ENCODE measurements around the gene SYCN. TPM values are rescaled to one million over a fixed set of nuclear protein-coding genes. Genes with fewer than 3 reads are reported as not detected.

The SYCN gene
- not detected for total RNA-seq

DNA sequence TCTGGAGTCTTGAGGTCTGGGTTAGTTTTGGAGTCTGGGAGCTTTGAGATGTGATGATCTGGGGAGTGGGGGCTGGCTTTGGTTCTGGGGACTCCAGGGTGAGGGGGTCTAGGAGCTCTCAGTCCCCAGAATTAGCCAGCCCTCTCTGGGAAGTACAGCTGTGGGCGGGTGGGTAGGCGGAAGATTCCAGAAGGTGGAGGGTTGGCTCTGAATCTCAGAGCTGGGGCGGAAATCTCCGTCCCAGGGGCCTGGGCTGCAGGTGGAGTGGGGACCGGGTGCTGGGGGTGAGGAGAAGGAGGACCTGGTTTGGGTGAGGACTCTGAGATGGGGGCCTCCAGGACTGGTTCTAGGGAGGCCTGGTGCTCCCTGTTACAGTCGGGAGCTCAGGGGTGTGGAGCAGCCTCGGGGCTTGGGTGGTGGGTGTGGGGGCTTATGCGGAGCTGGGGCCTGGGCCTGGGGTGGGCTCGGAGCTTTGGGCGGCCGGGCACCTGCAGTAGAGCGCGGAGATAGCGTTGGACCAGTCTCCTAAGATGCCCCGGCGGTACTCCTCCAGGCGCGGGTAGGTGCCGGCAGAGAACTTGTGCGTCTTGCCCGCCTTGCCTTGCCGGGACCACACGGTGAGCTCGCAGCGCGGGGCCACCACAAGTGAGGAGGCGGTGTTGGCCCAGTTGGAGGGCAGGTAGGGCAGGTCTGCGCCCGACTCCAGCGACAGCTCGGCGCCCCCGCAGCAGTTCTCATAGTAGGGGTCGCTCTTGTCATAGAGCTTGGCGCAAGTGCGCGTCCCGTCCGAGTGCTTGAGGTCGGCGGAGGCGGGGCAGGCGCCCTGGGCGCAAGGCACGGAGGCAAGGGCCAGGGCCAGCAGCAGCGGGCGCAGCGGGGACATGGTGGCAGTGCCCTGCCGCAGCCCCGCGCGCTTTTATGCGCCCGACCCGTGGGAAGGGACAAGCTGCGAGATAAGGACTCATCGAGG, at the start of gene SYCN:
TSS of gene SYCN (minus strand) at position 892 of the 970 bp plus-strand sequence. CDS start at position 883, 9 bp downstream.
- TF ChIP-seq EP300 (IDR thresholded peaks at IDR 0.05) (no peak), POLR2A (IDR thresholded peaks at IDR 0.05) (no peak), POLR2AphosphoS5 (IDR thresholded peaks at IDR 0.05) (no peak)
- TF ChIP-seq, protein P1, sequence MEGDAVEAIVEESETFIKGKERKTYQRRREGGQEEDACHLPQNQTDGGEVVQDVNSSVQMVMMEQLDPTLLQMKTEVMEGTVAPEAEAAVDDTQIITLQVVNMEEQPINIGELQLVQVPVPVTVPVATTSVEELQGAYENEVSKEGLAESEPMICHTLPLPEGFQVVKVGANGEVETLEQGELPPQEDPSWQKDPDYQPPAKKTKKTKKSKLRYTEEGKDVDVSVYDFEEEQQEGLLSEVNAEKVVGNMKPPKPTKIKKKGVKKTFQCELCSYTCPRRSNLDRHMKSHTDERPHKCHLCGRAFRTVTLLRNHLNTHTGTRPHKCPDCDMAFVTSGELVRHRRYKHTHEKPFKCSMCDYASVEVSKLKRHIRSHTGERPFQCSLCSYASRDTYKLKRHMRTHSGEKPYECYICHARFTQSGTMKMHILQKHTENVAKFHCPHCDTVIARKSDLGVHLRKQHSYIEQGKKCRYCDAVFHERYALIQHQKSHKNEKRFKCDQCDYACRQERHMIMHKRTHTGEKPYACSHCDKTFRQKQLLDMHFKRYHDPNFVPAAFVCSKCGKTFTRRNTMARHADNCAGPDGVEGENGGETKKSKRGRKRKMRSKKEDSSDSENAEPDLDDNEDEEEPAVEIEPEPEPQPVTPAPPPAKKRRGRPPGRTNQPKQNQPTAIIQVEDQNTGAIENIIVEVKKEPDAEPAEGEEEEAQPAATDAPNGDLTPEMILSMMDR (IDR thresholded peaks at IDR 0.05): no peak
- Histone ChIP-seq H3K9me3 (no peaks in the 10 kb centered on the region), H3K4me1 (peaks cover 0 to 3% (median 0%) of the 10 kb centered on the region in 3 donors), H3K36me3 (no peaks in the 10 kb centered on the region), H3K4me3 (no peak within 1 kb of the TSS), H3K27me3 (peaks cover 97% of the 10 kb centered on the region), H3K27ac (no peak within 1 kb of the TSS)
- 52 to 80% methylated on average over 1 to 9 of the region's 57 CpGs for WGBS, 2 donors (ENCODE audit: low coverage in 1 of 2)
- no peak for ATAC-seq

- WGBS, 2 donors (ENCODE audit: low coverage in 1 of 2): 67 to 81% methylated on average over 5 to 6 of the region's 8 CpGs
- TF ChIP-seq EP300 (IDR thresholded peaks at IDR 0.05): no peak
- no peak for TF ChIP-seq POLR2AphosphoS5 (IDR thresholded peaks at IDR 0.05)
- TF ChIP-seq POLR2A (IDR thresholded peaks at IDR 0.05): no peak
- TF ChIP-seq, protein P1 (IDR thresholded peaks at IDR 0.05): no peak
- Histone ChIP-seq H3K4me1 (no peaks in the 10 kb centered on the region), H3K4me3 (no peak overlapping the region), H3K27ac (no peak overlapping the region), H3K36me3 (no peaks in the 10 kb centered on the region), H3K9me3 (peaks cover 0 to 16% (median 0%) of the 10 kb centered on the region in 3 donors), H3K27me3 (peaks cover 72% of the 10 kb centered on the region)
- ATAC-seq: no peak
These were observed 49.5 kb upstream of the SYCN start for GRCh38 chr19:39253374-39254149.

DNA sequence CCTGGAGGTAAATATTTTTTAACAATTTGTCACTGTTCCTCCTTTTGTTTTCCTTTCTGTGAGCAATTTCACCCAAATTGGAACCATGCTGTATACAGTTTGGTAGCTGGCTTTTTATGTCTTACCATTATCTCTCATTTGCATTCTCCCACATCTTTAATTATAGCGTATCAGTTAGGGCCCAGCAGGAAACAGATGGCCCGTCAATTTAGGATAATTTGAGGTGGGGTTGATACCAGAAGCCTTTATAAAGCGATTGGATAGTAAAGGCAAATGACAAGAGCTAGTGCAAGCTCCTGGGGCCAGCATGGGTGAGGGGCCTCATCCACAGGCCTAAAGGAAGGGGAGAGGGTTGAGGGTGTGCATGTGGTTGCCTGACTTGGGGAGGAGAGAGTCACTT, 48.4 kb upstream of the SYCN start:
- Histone ChIP-seq H3K4me1 (peaks cover 0 to 9% (median 4%) of the 10 kb centered on the region in 3 donors), H3K4me3 (no peak overlapping the region), H3K36me3 (no peaks in the 10 kb centered on the region), H3K27ac (no peak overlapping the region), H3K9me3 (peaks cover 0 to 13% (median 0%) of the 10 kb centered on the region in 3 donors), H3K27me3 (peaks cover 72% of the 10 kb centered on the region)
- TF ChIP-seq EP300 (IDR thresholded peaks at IDR 0.05) (no peak), POLR2A (IDR thresholded peaks at IDR 0.05) (no peak), POLR2AphosphoS5 (IDR thresholded peaks at IDR 0.05) (no peak)
- TF ChIP-seq, protein P1 (IDR thresholded peaks at IDR 0.05): no peak
- WGBS, 2 donors (ENCODE audit: low coverage in 1 of 2): 55 to 61% methylated on average over 2 to 3 of the region's 3 CpGs
- no peak for ATAC-seq

DNA sequence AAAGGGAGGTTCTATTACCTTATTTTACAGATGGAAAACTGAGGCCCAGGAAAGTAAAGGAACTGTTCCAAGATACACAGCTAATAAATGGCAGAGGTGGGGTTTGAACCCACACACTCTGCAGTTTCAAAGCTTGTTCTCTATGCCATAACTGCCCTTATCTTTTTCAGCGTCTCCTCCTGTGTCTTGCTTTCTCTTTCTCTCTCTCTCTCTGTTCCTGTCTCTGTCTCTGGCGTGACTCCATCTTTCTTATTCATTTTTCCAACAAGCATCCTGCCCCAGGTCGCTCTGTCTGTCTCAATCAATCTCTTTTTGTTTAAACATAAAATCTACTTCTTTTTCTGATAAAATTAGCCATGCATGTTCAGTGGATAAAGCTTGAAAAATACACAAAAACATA, 47.8 kb upstream of the SYCN start:
- Histone ChIP-seq H3K27ac (no peak overlapping the region), H3K4me3 (no peak overlapping the region), H3K27me3 (peaks cover 72% of the 10 kb centered on the region), H3K9me3 (peaks cover 0 to 7% (median 0%) of the 10 kb centered on the region in 3 donors), H3K36me3 (no peaks in the 10 kb centered on the region), H3K4me1 (peaks cover 0 to 15% (median 6%) of the 10 kb centered on the region in 3 donors)
- WGBS, 2 donors (ENCODE audit: low coverage in 1 of 2): 61 to 62% methylated on average over 3 of the region's 3 CpGs
- no peak for TF ChIP-seq EP300 (IDR thresholded peaks at IDR 0.05)
- TF ChIP-seq, protein P1 (IDR thresholded peaks at IDR 0.05): no peak
- no peak for TF ChIP-seq POLR2AphosphoS5 (IDR thresholded peaks at IDR 0.05)
- no peak for TF ChIP-seq POLR2A (IDR thresholded peaks at IDR 0.05)
- ATAC-seq: no peak
